Muscle layer of duodenum (tissue), 2 donors: ENCODE results near the gene ZNF536.

Experiments used
- H3K27ac ChIP-seq: one replicate; pipeline ENCODE4 v1.7.0; 2013; ENCODE audit warnings: mild to moderate bottlenecking, low read length
- H3K27me3 ChIP-seq: one replicate; pipeline ENCODE4 v1.7.0; 2013; ENCODE audit warnings: low read depth, mild to moderate bottlenecking, control low read depth, low read length
- H3K36me3 ChIP-seq, 2 donors: one replicate each; pipeline ENCODE4 v1.7.0; 2013; ENCODE audit warnings: low read length in 2 of 2, control low read depth in 1 of 2, mild to moderate bottlenecking in 1 of 2; ENCODE audit not compliant: insufficient read depth in 2 of 2, control insufficient read depth in 1 of 2
- H3K4me1 ChIP-seq, 2 donors: one replicate each; pipeline ENCODE4 v1.7.0; 2013; ENCODE audit warnings: low read length in 2 of 2, mild to moderate bottlenecking in 2 of 2, control low read depth in 1 of 2, moderate library complexity in 1 of 2; ENCODE audit not compliant: insufficient read depth in 2 of 2, control insufficient read depth in 1 of 2
- H3K4me3 ChIP-seq, 2 donors: one replicate each; pipeline ENCODE4 v1.7.0; 2013; ENCODE audit warnings: low read length in 2 of 2, low read depth in 1 of 2, mild to moderate bottlenecking in 1 of 2
- H3K9me3 ChIP-seq, 2 donors: one replicate each; pipeline ENCODE4 v1.7.0; 2013; ENCODE audit warnings: low read length in 2 of 2, control low read depth in 1 of 2, mild to moderate bottlenecking in 1 of 2; ENCODE audit not compliant: control insufficient read depth in 1 of 2
- donor health status: healthy.

The ZNF536 gene

DNA sequence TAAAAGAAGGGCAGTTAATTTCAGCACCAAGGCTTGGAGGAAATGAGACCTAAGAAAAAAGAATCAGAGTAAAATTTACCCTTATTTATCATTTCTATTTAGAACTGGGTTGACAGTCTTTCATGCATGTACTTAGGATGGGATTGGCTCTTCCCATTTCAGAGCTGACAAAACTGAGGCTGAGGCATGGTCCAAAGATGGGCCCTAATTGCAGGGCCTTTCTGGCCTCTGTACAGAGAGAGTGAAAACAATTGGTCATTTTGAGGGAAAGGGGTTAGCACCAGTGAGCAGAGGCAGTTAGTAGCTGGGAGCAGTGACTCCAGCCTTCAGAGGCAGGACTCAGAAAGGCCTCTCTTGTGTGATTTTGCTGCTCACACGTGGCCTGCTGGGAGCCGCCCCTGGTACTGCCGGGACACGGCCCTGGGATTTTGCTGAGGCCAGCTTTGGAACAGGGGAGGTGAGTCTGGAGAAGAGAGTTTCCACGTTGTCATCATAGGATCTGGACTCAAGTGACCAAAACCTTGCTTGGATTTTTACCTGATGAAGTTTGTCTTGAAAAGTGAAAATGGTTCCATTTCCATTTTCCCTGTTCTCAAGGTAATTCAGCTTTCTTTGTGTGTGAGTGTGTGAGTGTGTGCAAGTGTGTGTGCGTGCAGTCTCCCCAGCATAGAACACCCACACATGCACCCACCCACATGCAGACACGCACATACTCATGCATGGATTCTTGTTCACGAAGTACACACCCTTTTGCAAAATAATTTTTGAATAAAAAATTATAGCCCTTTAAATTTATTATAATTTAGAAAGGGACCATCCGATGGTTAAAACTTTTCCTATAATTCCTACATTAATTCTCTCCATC lies at the start of gene ZNF536:
ZNF536 (plus strand) TSS at position 425 of the 865 bp plus-strand sequence. CDS start 71,179 bp downstream, outside the sequence.
- Histone ChIP-seq H3K27me3 (peaks cover 13% of the 10 kb centered on the region), H3K4me3 (no peak within 1 kb of the TSS), H3K4me1 (no peaks in the 10 kb centered on the region), H3K27ac (no peak within 1 kb of the TSS), H3K9me3 (no peaks in the 10 kb centered on the region), H3K36me3 (no peaks in the 10 kb centered on the region)

- Histone ChIP-seq H3K27me3 (no peaks in the 10 kb centered on the region), H3K9me3 (no peaks in the 10 kb centered on the region), H3K36me3 (no peaks in the 10 kb centered on the region), H3K4me3 (no peak overlapping the region), H3K27ac (no peak overlapping the region), H3K4me1 (no peaks in the 10 kb centered on the region)
Measured at GRCh38 chr19:30322641-30323320, 49.4 kb upstream of the ZNF536 start.

DNA sequence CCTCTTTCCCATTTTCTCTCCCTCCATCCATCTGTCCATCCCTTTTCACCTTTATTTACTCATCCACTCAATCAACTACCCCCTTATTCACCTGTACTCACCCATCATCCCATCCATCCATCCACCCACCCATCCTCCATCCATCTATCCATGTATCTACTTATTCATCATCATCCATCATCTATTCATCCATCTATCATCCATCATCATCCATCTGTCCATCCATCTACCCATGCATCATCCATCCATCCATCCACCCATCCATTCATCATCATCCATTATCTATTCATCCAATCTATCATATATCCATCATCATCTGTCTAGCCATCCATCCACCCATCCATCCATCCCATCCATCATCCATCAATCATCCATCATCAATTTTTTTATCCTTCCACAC lies 48.3 kb upstream of the ZNF536 start:
- no peak overlapping the region for H3K27ac ChIP-seq
- H3K9me3 ChIP-seq: no peaks in the 10 kb centered on the region
- no peaks in the 10 kb centered on the region for H3K4me1 ChIP-seq
- no peaks in the 10 kb centered on the region for H3K27me3 ChIP-seq
- H3K36me3 ChIP-seq: no peaks in the 10 kb centered on the region
- H3K4me3 ChIP-seq: no peak overlapping the region

GRCh38 chr19:30324982-30325381 lies 47.2 kb upstream of the ZNF536 start:
- no peak overlapping the region for H3K4me3 ChIP-seq
- H3K27me3 ChIP-seq: no peaks in the 10 kb centered on the region

GRCh38 chr19:30325676-30326392 lies 46.4 kb upstream of the ZNF536 start:
- Histone ChIP-seq H3K27ac (no peak overlapping the region), H3K4me3 (no peak overlapping the region)

More at GRCh38 chr19:30324982-30325381, 47.2 kb upstream of the ZNF536 start:
- Histone ChIP-seq H3K27ac (no peak overlapping the region), H3K36me3 (no peaks in the 10 kb centered on the region), H3K9me3 (no peaks in the 10 kb centered on the region), H3K4me1 (no peaks in the 10 kb centered on the region)

DNA sequence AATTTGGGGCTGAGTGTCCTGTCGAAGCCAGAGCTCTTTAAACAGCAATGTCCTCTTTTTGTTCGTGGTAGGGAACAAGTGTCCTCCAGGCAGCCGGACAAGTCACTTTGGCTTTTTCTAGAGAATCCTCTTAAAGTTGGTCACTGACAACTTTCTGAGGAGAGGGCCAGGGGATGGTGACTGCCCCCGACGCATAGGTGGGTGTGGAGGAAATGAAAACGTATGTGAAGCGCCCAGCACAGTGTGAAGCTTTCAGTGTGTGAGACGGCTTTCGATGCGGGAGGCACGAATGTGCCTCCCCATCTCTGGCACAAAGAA lies 45.8 kb upstream of the ZNF536 start:
- H3K9me3 ChIP-seq: no peaks in the 10 kb centered on the region
- H3K4me3 ChIP-seq: no peak overlapping the region
- H3K27ac ChIP-seq: no peak overlapping the region
- no peaks in the 10 kb centered on the region for H3K4me1 ChIP-seq
- H3K36me3 ChIP-seq: no peaks in the 10 kb centered on the region
- H3K27me3 ChIP-seq: no peaks in the 10 kb centered on the region

More at GRCh38 chr19:30325676-30326392, 46.4 kb upstream of the ZNF536 start:
- H3K9me3 ChIP-seq: no peaks in the 10 kb centered on the region
- no peaks in the 10 kb centered on the region for H3K27me3 ChIP-seq
- H3K36me3 ChIP-seq: no peaks in the 10 kb centered on the region
- no peaks in the 10 kb centered on the region for H3K4me1 ChIP-seq

DNA sequence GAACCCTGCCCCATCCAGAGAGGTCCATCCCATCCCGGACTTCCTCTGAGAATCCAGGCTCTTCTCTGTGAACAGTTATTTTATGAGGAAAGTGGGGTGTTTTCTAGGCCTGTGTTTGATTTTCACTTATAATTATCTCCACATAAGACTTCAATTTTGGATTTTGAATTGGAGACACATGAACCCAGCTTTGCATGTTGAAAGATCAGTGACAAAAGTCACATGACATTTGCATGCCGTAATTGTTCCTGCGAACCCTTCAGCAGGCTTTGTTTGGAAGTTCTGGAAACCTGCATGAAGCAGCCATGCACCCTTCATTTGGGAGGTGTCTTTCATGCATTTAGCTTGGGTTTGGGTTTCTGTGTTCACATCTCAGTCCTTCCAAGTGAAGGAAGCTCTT lies 44.9 kb upstream of the ZNF536 start:
- Histone ChIP-seq H3K27ac (no peak overlapping the region), H3K36me3 (no peaks in the 10 kb centered on the region), H3K27me3 (no peaks in the 10 kb centered on the region), H3K9me3 (no peaks in the 10 kb centered on the region), H3K4me3 (no peak overlapping the region), H3K4me1 (no peaks in the 10 kb centered on the region)

DNA sequence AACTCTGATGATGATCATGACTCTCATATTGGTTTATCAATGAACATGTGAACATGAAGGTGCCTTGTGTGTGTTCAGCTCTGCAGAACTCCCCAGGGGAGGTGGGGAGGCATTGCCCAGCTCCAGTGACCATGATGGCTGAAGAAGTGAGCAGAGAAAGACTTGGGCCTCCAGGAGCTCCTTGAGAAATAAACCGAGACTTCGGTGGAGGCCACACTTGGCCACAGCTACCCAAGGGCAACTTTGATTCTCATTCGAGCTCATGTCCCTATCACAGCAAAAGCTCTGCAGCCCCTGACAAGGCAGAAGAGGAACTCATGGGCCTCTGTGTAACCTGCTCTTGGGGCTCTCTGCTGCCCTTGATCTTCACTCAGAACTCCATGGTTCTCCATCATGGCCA lies 44.1 kb upstream of the ZNF536 start:
- Histone ChIP-seq H3K27ac (no peak overlapping the region), H3K4me1 (no peaks in the 10 kb centered on the region), H3K9me3 (no peaks in the 10 kb centered on the region), H3K4me3 (no peak overlapping the region), H3K27me3 (no peaks in the 10 kb centered on the region), H3K36me3 (no peaks in the 10 kb centered on the region)

DNA sequence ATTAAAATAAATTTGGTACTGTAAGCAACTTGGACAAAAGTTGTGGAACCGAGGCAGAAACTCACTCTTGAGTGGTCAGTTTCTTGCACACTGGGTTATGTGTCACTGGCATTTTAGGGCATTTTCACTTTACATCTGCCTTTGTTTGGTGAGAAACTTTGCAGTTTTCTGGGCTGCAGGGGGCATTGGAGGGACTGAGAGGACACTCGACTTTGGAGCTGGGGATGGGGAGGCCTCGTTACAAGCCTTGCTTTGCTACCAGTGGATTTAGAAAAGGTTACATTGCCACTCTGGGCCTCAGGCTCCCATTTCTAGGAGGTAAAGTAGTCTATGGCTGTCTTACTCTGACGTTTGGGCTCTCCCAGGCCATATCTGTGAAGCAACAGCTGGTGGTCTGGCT lies 41.9 kb upstream of the ZNF536 start:
- no peak overlapping the region for H3K27ac ChIP-seq

GRCh38 chr19:30332445-30333234 lies 39.5 kb upstream of the ZNF536 start:
- Histone ChIP-seq H3K36me3 (no peaks in the 10 kb centered on the region), H3K9me3 (no peaks in the 10 kb centered on the region), H3K27me3 (no peaks in the 10 kb centered on the region), H3K4me1 (no peaks in the 10 kb centered on the region), H3K4me3 (no peak overlapping the region), H3K27ac (no peak overlapping the region)

More for the DNA sequence above, 41.9 kb upstream of the ZNF536 start:
- H3K36me3 ChIP-seq: no peaks in the 10 kb centered on the region
- H3K27me3 ChIP-seq: no peaks in the 10 kb centered on the region
- no peaks in the 10 kb centered on the region for H3K9me3 ChIP-seq
- no peak overlapping the region for H3K4me3 ChIP-seq
- H3K4me1 ChIP-seq: no peaks in the 10 kb centered on the region
